Keratinocyte (primary cell): ENCODE results near the gene RCAN2.

Source experiments
- CTCF ChIP-seq, 3 experiments: IDR thresholded peaks in 1 of 3; conservative IDR thresholded peaks in 1 of 3; optimal IDR thresholded peaks in 1 of 3; 2 replicates in 2 of 3; 3 replicates in 1 of 3; pipeline versions ENCODE3 to v1.5.1; 2011; ENCODE audit warnings: low read length in 3 of 3, mild to moderate bottlenecking in 3 of 3, moderate library complexity in 2 of 3, control low read depth in 1 of 3, inconsistent platforms in 1 of 3; ENCODE audit not compliant: insufficient read depth in 2 of 3; ENCODE audit errors: extremely low read depth in 1 of 3
- EZH2 ChIP-seq: IDR thresholded peaks from one replicate; pipeline ENCODE4 v1.6.1; 2012; ENCODE audit warnings: inconsistent platforms, mild to moderate bottlenecking, low read length, moderate library complexity

GRCh38 chr6:46411456-46412197 is 79.6 kb downstream of the RCAN2 start:
- TF ChIP-seq CTCF (optimal IDR thresholded peaks at IDR 0.05 in 1 of 3, IDR thresholded peaks at IDR 0.05 in 1 of 3, conservative IDR thresholded peaks at IDR 0.05 in 1 of 3; ENCODE audit: extremely low read depth in 1 of 3, insufficient read depth in 2 of 3, low read length in 3 of 3) (no peak), EZH2 (no peak)
